ENCODE measurements around the gene PLXNC1.
A peak's percentile ranks its signal among the peaks of the same experiment; 100 is the strongest.

Gene PLXNC1

GRCh38 chr12:94245631-94246383, 97.4 kb downstream of the PLXNC1 start:
- DNase-seq: no peak

- DNase-seq: no peak
Observed at GRCh38 chr12:94247246-94247645, 98.9 kb downstream of the PLXNC1 start.

GRCh38 chr12:94248582-94248981, 100.2 kb downstream of the PLXNC1 start:
- no peak for DNase-seq

- DNase-seq: no peak
Observed at GRCh38 chr12:94250130-94250529, 101.8 kb downstream of the PLXNC1 start.

- no peak for DNase-seq
Observed at GRCh38 chr12:94254270-94254669, 105.9 kb downstream of the PLXNC1 start.

GRCh38 chr12:94255006-94255405, 106.6 kb downstream of the PLXNC1 start:
- DNase-seq: no peak

GRCh38 chr12:94255428-94255827, 107.1 kb downstream of the PLXNC1 start:
- DNase-seq: no peak

GRCh38 chr12:94258593-94258992, 110.2 kb downstream of the PLXNC1 start:
- no peak for DNase-seq

GRCh38 chr12:94260017-94260416, 111.6 kb downstream of the PLXNC1 start:
- no peak for DNase-seq

GRCh38 chr12:94260717-94261116, 112.3 kb downstream of the PLXNC1 start:
- no peak for DNase-seq

- DNase-seq: no peak
Observed at GRCh38 chr12:94261119-94261518, 112.7 kb downstream of the PLXNC1 start.

- DNase-seq: no peak
Observed at GRCh38 chr12:94261786-94262185, 113.4 kb downstream of the PLXNC1 start.

GRCh38 chr12:94262228-94263010, 114.0 kb downstream of the PLXNC1 start:
- peak; percentile 21 for DNase-seq

GRCh38 chr12:94263011-94263811, 114.8 kb downstream of the PLXNC1 start:
- peak; percentile 54 for DNase-seq

- no peak for DNase-seq
Observed at GRCh38 chr12:94263905-94264561, 115.7 kb downstream of the PLXNC1 start.

GRCh38 chr12:94264736-94265485, 116.5 kb downstream of the PLXNC1 start:
- no peak for DNase-seq

- DNase-seq: no peak
Observed at GRCh38 chr12:94265539-94265938, 117.2 kb downstream of the PLXNC1 start.

- DNase-seq: no peak
Observed at GRCh38 chr12:94265966-94266745, 117.8 kb downstream of the PLXNC1 start.

- no peak for DNase-seq
Observed at GRCh38 chr12:94266796-94267536, 118.6 kb downstream of the PLXNC1 start.

GRCh38 chr12:94267537-94267872, 119.1 kb downstream of the PLXNC1 start:
- DNase-seq: no peak
